ENCODE data around the gene CTU2. TPM values are rescaled to one million over a fixed set of nuclear protein-coding genes. Genes with fewer than 3 reads are reported as not detected.

Gene CTU2
- total RNA-seq, 1 donor from 2014 or later: 33.3 TPM

DNA sequence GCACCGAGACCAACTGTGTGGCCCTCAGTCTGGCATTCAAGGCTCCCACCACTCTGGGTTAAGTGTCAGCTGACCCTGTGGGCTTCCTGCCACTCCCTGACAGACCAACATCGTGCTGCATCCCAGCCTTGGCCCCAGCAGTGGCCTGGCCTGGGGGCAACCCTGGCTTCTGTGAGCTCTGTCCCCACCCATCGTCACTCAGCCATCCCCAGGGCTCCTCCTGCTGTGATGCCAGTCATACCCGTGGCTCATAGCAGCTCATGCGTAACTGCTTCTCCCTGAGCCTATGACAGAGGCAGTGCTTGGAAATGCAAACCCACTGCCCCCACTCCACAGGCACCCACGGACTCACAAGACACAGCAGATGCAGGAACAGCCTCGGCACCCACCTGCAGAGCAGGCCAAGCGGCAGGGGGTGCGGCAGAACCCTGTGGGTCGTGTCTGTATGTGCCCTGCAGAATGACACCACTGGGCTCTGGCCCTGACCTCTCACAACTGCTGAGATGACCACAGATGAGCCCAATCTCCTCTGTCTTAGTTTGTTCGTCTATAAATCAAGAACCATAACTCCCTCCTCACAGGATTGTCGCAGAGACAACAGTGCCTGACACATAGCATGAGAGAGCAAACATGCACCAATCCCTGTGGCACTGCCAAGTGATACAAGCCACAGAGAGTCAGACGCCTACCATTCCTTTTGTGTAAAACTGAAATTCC is 52.1 kb downstream of the CTU2 start:
- intact Hi-C loops (cut with micrococcal nuclease): no loop called here

DNA sequence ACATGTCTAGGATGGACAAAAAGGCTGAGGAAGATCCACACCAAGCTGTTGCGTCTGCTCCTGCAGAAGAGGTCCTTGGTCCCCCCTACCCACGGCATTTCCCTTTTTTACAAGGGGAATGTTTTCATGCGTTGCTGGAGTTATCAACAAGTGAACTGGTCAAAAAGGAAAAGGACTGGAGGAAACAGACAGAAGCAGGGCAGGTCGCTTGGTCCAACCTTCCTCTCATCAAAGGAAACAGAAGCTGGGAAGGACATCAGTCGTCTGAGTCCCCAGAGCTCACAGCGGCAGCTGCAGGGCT is 52.6 kb downstream of the CTU2 start:
- intact Hi-C loops (cut with micrococcal nuclease): no loop called here

GRCh38 chr16:88759245-88759975 is 53.1 kb downstream of the CTU2 start:
- intact Hi-C loops (cut with micrococcal nuclease): no loop called here

DNA sequence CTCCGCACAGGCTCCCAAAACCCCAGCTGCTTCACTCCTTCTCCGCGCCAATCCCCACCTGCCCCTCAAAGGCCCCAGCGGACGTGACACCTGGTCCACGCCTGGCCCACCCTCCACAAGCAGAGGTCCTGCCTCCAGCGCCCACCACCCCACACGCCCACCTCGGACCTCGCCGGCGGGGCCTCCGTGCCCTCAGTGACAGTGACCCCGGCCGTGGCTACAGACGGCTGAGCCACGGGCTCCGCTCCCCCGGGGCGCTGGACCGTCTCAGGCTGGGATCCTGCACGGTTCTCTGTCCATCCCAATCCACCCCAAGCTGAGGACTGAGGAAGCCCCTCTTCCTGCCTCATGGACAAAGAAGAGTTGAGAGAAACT is 53.7 kb downstream of the CTU2 start:
- intact Hi-C loops (cut with micrococcal nuclease): no loop called here

DNA sequence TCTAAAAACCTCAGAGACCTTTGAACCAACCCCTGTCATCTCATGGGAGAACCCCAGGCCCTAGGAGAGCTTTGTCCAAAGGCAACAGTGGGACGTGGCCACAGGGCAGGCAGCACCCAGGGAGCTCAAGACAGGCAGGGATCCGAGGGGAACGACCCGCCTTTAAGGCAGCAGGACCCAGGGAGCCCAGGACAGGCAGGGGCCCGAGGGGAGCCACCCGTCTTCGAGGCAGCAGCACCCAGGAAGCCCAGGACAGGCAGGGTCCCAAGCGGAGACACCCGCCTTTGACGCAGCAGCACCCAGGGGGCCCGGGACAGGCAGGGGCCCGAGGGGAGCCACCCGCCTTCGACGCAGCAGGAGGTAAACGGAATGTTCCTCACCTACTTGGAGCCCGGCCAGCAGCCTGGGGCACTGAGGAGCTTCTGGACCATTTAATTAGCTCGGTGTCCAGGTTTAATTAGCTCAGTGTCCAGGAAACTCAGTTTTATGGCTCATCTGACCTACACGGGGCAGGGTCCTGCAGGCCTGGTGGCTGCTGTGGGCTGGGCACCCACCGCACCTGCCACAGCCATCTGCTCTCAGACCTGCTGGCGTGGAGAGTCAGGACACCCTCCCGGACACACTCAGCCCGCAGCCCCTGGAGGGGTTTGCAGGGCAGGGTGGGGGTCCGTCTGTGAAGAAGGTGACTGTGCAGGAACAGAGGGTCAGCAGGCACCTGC is 54.3 kb downstream of the CTU2 start:
- intact Hi-C loops (cut with micrococcal nuclease): no loop called here

- intact Hi-C loops (cut with micrococcal nuclease): no loop called here
These were observed 54.8 kb downstream of the CTU2 start for GRCh38 chr16:88761143-88761534.

DNA sequence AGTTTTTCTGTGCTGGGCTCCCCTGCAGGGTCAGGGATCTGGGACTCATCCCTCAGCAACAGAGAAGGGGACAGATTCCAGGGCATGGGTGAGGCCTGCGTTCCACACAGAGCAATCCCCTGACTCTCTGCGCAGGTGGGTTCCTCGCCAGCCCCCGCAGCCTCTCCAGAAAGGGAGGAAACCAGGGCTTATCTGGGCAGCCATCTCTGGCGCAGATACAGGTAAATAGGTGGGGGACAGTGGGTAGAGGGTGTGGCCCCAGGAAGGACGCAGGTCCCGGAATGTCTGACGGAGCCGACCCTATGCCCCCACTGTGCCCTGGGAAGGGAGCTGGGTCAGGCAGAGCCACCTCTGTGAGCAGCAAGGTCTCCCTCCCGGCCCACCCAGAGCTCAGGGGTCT is 55.5 kb downstream of the CTU2 start:
- intact Hi-C loops (cut with micrococcal nuclease): no loop called here

GRCh38 chr16:88762258-88762870 is 56.1 kb downstream of the CTU2 start:
- intact Hi-C loops (cut with micrococcal nuclease): no loop called here

GRCh38 chr16:88762941-88763340 is 56.6 kb downstream of the CTU2 start:
- intact Hi-C loops (cut with micrococcal nuclease): no loop called here

GRCh38 chr16:88763502-88764053 is 57.3 kb downstream of the CTU2 start:
- intact Hi-C loops (cut with micrococcal nuclease): no loop called here

DNA sequence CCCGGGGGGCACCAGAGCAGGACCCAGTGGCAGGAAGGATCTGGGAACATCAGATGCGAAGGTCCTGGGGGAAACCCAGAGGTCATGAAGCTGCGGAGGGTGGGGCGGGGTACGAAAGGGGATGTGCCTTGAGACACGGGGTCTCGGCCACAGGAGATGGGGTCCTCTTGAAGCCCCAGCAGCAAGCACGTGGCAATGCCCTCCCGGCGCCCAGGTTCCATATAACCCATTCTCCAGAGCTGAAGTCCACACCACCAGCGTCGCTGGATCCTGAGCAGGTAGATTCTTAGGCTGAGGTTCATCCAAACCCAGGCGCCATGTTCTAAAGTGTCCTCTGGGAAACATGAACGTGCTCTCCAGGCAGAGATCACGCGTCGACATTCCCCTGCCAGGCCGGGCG is 57.8 kb downstream of the CTU2 start:
- intact Hi-C loops (cut with micrococcal nuclease): no loop called here

DNA sequence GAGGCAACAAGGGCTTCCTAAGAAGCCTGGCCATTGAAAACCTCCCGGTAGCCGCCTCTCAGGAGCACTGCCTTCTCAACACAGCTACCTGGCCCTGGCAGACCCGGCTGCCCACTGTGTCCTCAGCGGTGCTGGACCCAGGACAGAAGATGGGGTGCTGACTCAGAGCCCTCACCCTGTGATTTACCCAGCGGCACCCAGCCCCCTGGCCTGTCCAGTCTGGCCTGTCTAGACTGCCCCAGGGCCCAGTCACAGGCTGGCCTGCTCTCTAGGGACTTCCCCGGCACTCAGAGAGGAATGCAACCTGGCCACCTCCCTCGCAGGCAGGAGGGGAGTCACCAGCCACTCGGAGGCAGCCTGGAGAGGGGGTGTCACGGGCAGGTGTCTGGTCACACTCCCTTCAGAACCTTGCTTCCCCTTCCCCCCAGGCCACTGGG is 58.6 kb downstream of the CTU2 start:
- intact Hi-C loops (cut with micrococcal nuclease): no loop called here

Other genes with a start within 250 kb of the CTU2 start
- 92.9 and 99.6 TPM in 2 replicates for gene ZC3H18, start 136.1 kb upstream of the CTU2 start, total RNA-seq
- gene IL17C, start 67.9 kb upstream of the CTU2 start, total RNA-seq: not detected in 2 replicates
- 554 and 567 TPM in 2 replicates for gene CYBA, start 55.5 kb upstream of the CTU2 start, total RNA-seq
- 86.1 and 87.5 TPM in 2 replicates for gene MVD, start 43.4 kb upstream of the CTU2 start, total RNA-seq
- gene SNAI3, start 20.0 kb upstream of the CTU2 start, total RNA-seq: 11.7 and 12.1 TPM in 2 replicates
- gene RNF166, start 95 bp upstream of the CTU2 start, total RNA-seq: 132 and 139 TPM in 2 replicates
- gene PIEZO1, start 78.7 kb downstream of the CTU2 start, total RNA-seq: 230 and 240 TPM in 2 replicates
- 69.6 and 78.9 TPM in 2 replicates for gene CDT1, start 97.3 kb downstream of the CTU2 start, total RNA-seq
- gene APRT, start 105.4 kb downstream of the CTU2 start, total RNA-seq: 164 TPM in 2 replicates
- 42.0 and 42.2 TPM in 2 replicates for gene GALNS, start 150.4 kb downstream of the CTU2 start, total RNA-seq
- gene TRAPPC2L, start 150.6 kb downstream of the CTU2 start, total RNA-seq: 50.0 and 63.3 TPM in 2 replicates
- not detected in 2 replicates for gene PABPN1L, start 160.2 kb downstream of the CTU2 start, total RNA-seq